ENCODE measurements around the gene PYDC1.

DNA sequence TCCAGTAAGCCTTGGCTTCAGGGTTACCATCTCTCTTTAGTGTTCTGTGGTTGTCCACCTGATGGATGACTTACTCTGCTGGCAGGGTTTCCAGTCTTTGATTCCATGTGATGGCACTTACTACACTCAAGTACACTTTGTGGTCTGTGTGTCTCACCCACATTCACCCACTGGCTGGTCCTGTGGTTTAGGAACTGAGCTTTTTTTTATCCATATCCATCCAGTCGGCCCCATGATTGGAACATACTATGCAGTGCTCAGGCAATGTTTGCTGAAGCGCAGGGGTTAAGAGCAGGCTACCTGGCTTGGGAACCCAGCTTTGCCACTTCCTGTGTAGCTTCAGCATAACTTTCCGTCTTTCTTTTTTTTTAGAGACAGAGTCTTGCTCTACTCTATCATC, 39.8 kb downstream of the PYDC1 start:
- TF ChIP-seq POLR2A (IDR thresholded peaks at IDR 0.05), result no peak
- TF ChIP-seq, protein P1, sequence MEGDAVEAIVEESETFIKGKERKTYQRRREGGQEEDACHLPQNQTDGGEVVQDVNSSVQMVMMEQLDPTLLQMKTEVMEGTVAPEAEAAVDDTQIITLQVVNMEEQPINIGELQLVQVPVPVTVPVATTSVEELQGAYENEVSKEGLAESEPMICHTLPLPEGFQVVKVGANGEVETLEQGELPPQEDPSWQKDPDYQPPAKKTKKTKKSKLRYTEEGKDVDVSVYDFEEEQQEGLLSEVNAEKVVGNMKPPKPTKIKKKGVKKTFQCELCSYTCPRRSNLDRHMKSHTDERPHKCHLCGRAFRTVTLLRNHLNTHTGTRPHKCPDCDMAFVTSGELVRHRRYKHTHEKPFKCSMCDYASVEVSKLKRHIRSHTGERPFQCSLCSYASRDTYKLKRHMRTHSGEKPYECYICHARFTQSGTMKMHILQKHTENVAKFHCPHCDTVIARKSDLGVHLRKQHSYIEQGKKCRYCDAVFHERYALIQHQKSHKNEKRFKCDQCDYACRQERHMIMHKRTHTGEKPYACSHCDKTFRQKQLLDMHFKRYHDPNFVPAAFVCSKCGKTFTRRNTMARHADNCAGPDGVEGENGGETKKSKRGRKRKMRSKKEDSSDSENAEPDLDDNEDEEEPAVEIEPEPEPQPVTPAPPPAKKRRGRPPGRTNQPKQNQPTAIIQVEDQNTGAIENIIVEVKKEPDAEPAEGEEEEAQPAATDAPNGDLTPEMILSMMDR (IDR thresholded peaks at IDR 0.05), result no peak
- no peak for TF ChIP-seq POLR2AphosphoS5 (IDR thresholded peaks at IDR 0.05)

All from stomach (tissue), 4 donors.